GM19238 (cell line): ENCODE measurements around the gene RNF19B.

ENCODE experiments used
- DNase-seq: peaks from one replicate; pipeline ENCODE4 v3.0.0; 2011; ENCODE audit warnings: low spot score; ENCODE audit not compliant: insufficient read length

Gene RNF19B

GRCh38 chr1:32889731-32890278 is 74.8 kb downstream of the RNF19B start:
- DNase-seq: no peak

GRCh38 chr1:32888677-32889420 is 75.8 kb downstream of the RNF19B start:
- DNase-seq: no peak

- DNase-seq: no peak
Measured at GRCh38 chr1:32888134-32888533, 76.5 kb downstream of the RNF19B start.

- DNase-seq: no peak
Measured at GRCh38 chr1:32887623-32888022, 77.0 kb downstream of the RNF19B start.

GRCh38 chr1:32886828-32887414 is 77.7 kb downstream of the RNF19B start:
- DNase-seq: no peak
